SKM-1 (cell line): ENCODE measurements around the gene IGDCC3.

Experiments used
- DNase-seq: peaks from one replicate; lab custom pipeline; 2025; ENCODE audit not compliant: unreplicated experiment; lab: John Stamatoyannopoulos, UW

IGDCC3 gene

DNA sequence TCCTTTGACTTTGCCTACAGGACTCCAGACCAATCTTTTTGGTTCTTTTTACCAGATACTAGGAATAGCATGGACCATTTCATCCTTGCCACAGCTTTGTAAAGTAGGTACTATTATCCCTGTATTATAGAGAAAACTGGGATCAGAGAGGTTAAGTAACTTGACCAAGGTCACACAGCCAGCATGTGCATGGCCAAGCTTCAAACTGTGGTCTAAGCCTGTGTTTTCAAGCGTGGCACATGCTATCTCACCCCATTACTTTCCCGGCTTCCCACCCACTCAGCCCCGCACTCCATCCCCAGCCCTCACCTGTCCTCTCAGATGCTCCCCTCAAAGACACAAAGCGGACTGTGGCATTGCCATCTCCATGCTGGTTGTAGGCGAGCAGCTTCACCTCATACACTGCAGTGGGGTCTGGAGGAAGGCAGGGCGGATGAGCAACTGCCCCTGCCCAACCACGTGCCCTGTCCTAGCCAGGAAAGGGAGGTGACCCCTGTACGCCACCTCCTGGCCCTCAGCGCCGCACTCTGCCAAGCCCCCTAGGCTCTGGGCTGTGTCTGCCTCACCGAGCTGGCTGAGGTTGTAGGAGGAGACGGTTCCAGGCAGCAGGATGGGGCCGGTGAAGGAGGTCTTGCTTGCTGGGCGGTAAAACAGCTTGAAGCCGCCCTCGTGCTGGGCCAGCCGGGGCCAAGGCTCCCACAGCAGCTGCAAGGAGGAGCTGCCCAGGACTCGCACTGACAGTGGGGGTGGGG lies 47.6 kb downstream of the IGDCC3 start:
- DNase-seq, result no peak

DNA sequence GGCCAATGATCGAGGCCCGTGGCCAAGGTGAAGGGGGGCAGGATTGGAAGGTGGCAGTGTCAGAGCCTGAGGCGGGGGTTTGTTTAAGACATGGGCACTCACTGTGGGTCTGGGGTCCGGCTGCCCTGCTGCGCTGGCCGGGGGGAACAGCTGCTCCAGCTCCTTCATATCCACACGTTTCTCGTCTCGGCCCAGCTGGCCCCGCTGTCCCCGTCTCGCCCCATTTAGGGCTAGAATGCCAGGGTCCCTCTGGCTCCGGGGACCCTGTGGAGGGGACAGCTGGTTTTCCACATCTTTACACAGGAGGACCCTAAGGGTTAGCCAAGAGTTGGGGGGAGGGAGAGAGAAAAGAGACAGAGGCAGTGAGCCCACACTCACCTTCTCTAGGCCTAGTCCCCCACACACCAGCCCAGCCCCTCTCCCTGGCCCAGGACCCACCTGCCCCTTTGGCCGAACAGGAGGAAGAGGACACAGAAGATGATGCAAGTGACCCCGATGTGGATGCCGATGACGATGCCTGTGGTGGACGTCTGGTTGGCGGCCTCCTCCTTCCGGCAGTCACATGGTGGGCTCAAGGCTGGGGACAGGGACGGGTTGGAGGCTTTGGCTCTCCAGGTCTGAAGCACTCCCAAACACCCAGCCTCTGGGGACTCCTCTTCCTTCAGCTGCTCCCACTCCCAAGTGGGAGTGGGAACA lies 48.4 kb downstream of the IGDCC3 start:
- DNase-seq, result no peak

DNA sequence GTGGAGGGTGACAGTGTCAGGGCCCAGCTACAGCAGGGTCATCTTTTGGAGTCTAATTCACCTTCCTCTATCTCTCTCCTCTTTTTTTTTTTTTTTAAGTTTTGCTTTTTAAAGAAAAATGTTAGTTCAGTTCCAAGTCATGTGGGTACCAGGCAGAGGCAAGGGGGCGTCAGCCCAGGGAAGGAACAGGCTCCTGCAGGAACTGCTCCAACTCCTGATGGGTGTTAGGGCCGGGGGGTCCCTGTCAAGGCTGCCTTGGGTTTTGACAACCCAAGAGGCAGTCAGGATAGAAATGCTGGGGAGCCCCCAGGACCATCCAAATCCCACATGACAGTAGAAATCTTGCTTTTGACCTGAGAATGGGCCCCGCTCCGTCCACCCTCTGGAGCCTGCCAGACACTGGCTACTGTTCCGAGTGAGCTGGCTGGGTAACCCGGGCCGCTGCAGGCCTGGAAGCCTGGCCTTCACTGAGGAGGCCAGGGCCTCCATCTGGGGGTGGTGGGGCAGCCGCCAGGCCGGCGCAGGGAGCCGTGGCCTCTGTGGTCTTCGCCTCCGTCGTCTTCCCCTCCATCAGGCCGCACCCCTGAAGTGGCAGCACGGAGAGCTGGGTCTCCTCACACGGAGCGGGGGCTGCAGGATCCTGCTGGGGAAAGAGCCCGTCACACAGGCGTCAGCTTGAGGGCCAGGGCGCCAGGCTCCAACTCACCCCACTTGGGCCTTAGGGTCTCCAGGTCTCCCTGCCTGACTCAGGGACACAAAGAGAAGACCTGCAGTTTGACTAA lies 49.1 kb downstream of the IGDCC3 start:
- DNase-seq, result no peak

DNA sequence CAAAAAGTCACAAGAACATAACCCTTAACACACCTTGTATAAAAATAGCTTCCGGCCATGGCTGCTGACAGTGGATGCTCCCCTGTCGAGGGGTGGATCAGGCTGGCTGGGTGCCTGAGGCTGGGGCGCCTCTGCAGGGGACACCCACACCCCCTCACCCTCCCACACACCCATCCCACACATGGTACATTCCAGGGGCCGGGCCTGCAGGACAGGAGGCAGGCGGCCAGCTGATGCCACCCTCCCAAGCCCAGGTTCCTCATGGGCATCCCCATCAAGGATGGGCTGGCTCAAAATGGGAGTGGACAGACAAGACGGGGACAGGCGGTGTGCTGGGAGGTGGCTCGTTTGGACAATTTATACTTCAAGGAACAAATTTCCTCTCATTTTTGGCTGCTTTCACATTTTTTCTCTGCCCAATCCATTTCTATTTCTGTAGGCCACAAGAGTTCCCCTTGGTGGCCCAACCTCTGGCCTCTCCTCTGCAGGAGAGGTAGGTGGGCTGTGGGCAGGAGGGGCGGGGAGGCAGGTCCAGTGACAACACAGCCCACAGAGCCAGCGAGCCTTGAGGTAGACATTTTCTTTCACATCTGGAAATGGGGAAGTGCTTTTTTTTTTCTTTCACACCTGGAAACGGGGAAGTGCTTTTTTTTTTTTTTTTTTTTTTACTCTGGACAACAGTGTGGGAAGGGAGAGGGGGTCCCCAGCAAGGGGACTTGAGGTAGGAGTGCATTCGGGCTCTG lies 50.0 kb downstream of the IGDCC3 start:
- DNase-seq, result no peak

DNA sequence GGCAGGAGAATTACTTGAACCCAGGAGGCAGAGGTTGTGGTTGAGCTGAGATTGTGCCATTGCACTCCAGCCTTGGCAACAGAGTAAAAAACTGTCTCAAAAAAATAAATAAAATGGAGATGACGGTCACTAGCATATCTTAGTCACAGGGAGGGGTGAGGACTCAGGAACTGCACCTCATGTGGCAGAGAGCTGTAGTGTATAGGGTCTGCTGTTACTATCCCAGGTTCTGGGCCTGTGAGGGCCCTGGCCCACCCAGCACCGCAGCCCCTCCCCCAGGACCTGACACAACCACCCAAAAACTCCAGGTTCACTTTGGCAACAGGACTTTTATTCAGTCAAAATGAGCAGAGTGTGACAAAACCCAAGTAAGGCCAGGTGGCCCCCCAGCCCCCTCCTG lies 51.0 kb downstream of the IGDCC3 start:
- DNase-seq, result no peak

DNA sequence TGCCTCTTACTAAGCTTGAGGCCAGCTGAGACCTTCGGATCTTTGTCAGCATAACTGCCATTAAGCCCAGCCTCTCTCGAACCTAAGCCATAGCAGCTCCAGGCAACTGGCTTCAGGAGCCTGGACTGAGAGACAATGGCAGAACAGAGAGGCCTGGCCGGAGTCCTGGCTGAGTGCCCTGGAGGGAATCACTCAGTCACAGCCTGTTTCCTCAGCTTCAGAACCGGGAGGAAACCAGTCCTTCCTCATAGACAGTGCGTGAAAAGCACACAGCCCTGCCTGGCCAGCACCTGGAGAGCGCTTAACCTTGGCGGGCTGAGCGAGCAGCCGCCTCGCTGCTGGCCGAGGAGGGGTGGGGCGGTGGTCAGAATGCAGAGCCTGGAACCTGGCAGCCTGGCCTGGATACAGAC lies 51.7 kb downstream of the IGDCC3 start:
- no peak for DNase-seq

DNA sequence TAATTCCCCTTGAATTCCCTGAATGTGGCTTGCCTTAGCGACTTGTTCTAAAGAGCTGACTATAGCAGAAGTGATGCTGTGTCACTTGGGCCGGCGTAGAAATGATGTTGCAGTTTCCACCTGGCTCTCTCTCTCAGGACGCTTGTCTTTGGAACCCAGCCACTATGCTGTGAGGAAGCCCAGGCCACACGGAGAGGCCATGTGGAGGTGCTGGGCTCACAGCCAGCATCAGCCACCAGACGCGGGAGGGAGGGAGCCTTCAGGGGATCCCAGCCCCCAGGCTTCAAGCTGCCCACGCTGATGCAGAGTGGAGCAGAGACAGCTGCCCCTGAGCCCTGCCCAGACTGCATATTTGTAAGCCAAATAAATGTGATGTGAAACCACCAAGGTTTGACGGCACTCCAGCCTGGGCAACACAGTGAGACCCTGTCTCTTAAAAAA lies 54.7 kb downstream of the IGDCC3 start:
- no peak for DNase-seq

DNA sequence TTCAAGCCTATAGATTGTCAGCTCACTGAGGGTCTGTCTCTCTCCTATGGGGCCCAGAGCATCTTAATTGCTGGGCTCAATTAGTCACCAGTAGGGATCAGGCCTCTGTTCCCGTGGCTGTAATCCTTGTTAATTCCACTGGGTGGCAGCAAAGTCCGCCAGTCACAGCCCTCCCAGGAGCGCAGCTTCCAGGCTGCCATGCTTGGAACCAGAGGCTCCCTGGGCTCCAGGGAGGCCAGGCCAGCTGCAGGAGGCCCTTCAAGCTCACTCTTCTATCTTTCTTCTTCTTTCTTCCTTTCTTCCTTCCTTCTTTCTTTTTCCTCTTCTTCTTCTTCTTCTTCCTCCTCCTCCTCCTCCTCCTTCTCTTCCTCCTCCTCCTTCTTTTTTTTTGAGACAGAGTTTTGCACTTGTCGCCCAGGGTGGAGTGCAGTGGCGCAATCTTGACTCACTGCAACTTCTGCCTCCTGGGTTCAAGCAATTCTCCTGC lies 58.9 kb downstream of the IGDCC3 start:
- peak; percentile 69 for DNase-seq

DNA sequence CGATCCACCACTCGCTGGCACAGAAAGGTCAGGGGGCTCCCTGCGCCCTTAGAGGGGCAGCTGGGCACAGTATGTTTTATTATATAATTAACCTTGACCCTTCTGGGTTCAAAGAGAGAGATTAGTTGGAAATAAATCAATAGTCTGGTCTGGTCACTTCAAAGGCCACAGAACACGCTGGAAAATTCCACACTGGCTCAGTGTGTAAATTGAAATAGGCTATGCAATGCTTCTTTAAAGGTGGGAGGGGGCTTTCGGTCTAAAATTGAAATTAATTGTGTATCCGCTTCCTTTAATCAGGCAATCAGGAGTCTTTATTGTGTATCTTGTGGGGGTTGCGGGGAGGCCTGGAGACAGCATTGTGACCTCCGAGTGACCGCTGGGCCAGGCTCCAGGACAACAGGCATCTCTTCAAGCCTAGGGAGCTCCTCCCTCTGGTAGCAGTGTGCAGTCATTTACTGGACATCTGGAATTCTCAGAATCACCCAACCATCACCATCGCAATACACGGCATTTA lies 65.3 kb downstream of the IGDCC3 start:
- DNase-seq, result no peak

DNA sequence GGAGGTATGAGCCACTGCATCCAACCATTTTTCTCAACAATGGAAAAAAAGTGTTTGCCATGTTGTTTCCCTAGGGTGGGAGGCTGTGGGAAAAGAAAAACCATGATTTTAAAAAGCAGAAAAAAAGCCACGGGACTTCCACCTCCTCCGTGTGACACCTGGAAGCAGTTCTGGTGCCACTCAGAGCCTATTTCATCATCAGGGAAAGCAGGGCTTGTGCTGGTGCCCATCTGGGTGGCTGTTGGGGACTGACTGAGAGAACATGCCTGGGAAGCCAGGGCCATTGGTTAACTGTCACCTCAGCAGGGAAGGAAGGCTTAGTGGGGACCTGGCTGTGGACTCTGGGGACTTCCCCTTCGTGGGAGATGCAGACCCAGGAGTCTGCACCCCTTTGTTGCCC lies 66.0 kb downstream of the IGDCC3 start:
- DNase-seq, result no peak

DNA sequence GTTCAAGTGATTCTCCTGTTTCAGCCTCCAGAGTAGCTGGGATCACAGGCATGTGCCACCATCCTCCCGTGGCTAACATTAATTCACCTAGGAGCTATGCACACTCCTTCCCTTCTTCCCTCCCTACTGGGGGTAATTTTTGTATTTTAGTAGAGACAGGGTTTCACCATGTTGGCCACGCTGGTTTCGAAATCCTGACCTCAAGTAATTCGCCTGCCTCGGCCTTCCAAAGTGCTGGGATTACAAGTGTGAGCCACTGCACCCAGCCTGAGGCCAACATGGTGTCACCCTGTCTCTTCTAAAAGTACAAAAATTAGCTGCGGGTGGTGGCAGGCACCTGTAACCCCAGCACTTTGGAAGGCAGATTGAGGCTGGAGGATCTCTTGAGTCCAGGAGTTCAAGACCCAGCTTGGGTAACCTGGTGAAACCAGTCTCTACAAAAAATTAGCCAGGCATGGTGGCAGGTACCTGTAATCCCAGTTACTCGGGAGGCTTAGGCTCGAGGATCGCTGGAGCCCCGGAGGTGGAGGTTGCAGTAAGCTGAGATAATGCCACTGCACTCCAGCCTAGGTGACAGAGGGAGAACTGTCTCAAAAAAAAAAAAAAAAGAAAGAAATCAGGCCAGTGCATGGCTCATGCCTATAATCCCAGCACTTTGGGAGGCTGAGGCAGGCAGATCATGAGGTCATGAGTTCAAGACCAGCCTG lies 67.2 kb downstream of the IGDCC3 start:
- peak; percentile 41 for DNase-seq

DNA sequence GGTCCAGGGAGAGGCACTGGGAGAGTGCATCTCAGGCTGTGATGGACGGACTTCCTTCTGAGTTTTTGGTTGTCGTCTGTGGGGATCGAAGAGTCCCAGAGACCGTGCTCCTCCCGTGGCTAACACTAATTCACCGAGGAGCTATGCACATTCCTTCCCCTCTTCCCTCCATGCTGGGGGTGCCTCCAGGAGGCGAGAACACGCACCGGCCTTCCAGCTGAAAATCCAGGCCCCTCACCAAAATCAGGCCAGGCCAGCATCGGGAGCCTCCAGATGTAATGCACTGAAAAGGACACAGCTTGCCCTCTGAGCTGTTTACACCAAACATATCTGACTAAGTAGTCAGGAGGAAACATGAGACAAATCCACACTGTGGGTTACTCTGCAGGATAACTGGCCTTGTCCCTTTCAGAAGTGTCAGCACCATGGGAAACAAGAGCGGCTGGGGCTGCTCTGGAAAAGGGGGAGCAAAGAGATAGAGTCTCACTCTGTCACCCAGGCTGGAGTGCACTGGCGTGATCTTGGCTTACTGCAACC lies 67.9 kb downstream of the IGDCC3 start:
- no peak for DNase-seq

DNA sequence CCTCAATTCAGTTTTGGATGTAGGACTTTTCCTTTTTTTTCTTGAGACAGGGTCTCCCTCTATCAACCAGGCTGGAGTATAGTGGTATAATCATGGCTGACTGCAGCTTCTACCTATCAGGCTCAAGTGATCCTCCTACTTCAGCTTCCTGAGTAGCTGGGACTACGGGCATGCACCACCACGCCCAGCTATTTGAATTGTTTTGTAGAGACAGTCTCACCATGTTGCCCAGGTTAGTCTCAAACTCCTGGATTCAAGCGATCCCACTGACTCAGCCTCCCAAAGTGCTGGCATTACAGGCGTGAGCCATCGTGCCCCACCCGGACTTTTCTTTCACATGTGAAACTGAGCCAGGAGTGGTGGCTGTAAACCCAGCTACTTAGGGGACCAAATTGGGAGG lies 69.8 kb downstream of the IGDCC3 start:
- no peak for DNase-seq

DNA sequence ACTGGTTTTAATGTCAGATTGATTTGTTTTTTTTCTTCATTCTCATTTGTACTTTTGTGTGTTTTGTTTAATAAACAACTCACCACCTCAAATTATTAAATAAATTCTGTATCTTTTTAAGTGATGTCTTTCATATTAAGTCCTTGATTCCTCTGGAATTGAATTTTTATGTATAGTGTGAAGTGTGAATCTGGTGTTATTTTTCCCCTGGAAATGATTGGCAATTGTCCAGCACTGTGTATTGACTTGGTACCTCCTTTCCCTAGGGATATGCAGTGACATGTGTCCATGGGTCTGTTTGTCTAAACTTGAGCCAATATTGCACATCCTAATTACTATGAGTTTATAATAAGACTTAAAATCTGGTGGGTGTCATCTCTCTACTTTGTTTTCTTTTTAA lies 71.3 kb downstream of the IGDCC3 start:
- no peak for DNase-seq

DNA sequence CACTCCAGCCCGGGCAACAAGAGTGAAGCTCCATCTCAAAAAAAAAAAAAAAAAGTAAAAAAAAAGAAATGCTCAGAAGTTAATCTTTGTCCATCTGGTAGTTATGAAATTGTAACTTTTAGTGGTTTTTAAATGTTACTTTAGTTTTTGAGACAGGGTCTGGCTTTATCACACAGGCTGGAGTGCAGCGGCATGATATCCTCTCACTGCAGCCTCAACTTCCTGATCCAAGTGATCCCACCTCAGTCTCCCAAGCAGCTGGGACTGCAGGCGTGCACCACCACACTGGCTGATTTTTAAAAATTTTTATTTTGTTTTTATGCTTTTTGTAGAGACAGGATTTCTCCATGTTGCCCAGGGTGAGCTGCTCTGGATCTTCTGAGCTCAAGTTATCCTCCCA lies 72.0 kb downstream of the IGDCC3 start:
- no peak for DNase-seq

DNA sequence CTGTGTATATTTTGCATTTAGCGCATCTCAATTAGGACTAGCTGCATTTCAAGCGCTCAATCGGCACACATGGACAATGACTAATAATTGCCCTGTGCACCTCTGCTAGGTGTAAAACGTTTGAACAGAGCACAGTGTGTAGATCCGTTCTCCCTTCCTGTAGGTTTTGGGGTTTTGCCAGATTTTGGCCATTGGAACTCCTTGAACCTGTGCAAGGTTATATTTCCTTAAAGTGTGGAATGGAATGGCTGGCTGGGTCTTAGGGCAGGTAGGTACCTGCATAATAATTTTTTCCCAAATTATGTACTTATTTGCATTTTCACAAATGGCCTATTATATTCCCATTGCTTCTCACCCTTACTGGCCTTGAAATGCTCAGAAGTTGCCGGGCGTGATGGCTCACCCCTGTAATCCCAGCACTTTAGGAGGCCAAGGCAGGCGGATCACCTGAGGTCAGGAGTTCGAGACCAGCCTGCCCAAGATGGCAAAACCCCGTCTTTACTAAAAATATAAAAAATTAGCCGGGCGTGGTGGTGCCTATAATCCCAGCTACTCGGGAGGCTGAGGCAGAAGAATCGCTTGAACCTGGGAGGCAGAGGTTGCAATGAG lies 72.5 kb downstream of the IGDCC3 start:
- DNase-seq, result no peak

DNA sequence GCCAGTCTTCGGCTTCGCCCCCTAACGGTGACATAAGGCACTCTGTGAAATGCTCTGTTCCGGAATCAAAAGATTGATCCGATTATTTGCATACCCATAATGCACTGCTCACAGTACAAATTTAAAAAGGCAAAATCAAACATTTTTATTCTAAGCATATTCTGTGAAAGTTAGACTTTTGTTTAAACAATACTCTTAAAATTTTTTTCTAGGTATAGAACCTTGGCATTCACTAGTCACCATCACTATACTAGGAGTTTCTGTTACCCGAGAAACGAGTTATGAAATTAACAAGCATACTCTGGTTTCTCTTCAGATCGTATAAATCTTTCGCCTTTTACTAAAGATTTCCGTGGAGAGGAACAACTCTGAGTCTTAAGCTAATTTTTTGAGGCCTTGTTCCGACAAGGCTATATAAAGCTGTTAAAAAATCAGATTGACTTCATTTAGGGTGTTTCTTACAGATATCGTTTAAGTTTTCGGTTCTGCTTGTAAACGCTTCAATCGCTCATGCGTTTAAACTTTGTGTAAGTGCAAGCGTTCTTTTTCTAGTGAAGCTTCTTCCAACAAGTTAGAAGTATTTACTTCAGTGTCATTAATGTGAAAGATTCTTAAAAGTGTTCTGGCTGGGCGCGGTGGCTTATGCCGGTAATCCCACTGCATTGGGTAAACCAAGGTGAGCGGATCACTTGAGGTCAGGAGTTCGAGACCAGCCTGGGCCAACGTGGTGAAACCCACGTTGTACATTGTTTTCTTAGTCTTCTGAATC lies 73.2 kb downstream of the IGDCC3 start, which contains the start of gene RNU5B-1:
TSS of gene RNU5B-1 (plus strand) at position 297 of the 769 bp plus-strand sequence.
- peak; percentile 86 for DNase-seq

DNA sequence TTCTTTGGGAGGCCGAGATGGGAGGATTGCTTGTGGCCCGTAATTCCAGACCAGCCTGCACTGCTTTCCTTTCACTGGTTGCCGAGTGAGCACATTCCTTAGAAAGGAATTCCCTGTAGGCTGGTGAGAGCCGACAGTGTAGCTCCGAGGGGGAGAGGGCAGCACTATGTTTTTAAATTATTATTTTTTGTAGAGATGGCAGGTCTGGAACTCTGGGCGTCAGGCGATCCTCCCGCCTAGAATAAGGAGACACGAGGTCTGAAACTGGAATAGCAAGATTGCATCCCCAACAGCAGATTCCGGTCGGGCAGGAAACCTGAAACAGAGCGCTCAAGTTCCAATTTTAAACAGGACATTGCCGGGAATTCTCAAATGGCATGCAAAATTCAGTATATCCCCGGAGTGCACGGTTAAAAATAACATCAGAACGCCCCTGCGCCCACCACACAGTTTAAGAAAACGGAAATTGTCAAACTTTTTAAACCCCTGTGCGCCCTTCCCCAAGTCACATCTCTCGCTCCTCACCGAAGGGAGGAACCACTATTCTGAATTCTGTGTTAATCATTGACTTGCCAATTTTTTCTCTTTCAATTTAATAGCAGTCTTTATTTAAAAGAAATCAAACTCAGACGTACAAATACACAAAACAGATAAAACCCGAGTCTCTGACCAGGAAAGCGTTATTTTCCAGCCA lies 74.0 kb downstream of the IGDCC3 start:
- no peak for DNase-seq
